ENCODE measurements around the gene ZNF282.
"Not testable (repeated sequence)": the region's sequence is repeated elsewhere in the genome, so short reads cannot be mapped to it uniquely, and the experiment has no call there.

ZNF282 gene

GRCh38 chr7:149245744-149246143, 50.4 kb downstream of the ZNF282 start:
- Histone ChIP-seq H3K4me1 (ENCODE audit: control insufficient read depth, insufficient read depth, low read length) (peaks cover 3% of the 10 kb centered on the region), H3K9me3 (ENCODE audit: control insufficient read depth, low read length) (peaks cover 7% of the 10 kb centered on the region), H3K4me3 (ENCODE audit: low read length) (no peak overlapping the region), H3K36me3 (ENCODE audit: control insufficient read depth, insufficient read depth, low read length, severe bottlenecking) (peaks cover 3% of the 10 kb centered on the region), H3K9ac (ENCODE audit: low read length) (no peak overlapping the region), H3K27me3 (replicated peaks; ENCODE audit: control insufficient read depth, insufficient read depth, low read length) (no peaks in the 10 kb centered on the region)
- no peak for DNase-seq (ENCODE audit: low read depth)

- no peak for DNase-seq (ENCODE audit: low read depth)
- Histone ChIP-seq H3K27me3 (replicated peaks; ENCODE audit: control insufficient read depth, insufficient read depth, low read length) (no peaks in the 10 kb centered on the region), H3K9me3 (ENCODE audit: control insufficient read depth, low read length) (no peaks in the 10 kb centered on the region), H3K9ac (ENCODE audit: low read length) (no peak overlapping the region), H3K4me3 (ENCODE audit: low read length) (no peak overlapping the region), H3K4me1 (ENCODE audit: control insufficient read depth, insufficient read depth, low read length) (no peaks in the 10 kb centered on the region), H3K36me3 (ENCODE audit: control insufficient read depth, insufficient read depth, low read length, severe bottlenecking) (peaks cover 27% of the 10 kb centered on the region)
Observed at GRCh38 chr7:149248777-149249176, 53.4 kb downstream of the ZNF282 start.

GRCh38 chr7:149250151-149250550, 54.8 kb downstream of the ZNF282 start:
- H3K9me3 ChIP-seq (ENCODE audit: control insufficient read depth, low read length); DNase-seq (ENCODE audit: low read depth); H3K4me1 ChIP-seq (ENCODE audit: control insufficient read depth, insufficient read depth, low read length); H3K9ac ChIP-seq (ENCODE audit: low read length); H3K27me3 ChIP-seq (replicated peaks; ENCODE audit: control insufficient read depth, insufficient read depth, low read length); H3K4me3 ChIP-seq (ENCODE audit: low read length): not testable (repeated sequence)
- H3K36me3 ChIP-seq (ENCODE audit: control insufficient read depth, insufficient read depth, low read length, severe bottlenecking), result peaks cover 38% of the 10 kb centered on the region

GRCh38 chr7:149251518-149251917, 56.2 kb downstream of the ZNF282 start:
- not testable (repeated sequence) for H3K4me1 ChIP-seq (ENCODE audit: control insufficient read depth, insufficient read depth, low read length); H3K27me3 ChIP-seq (replicated peaks; ENCODE audit: control insufficient read depth, insufficient read depth, low read length); H3K4me3 ChIP-seq (ENCODE audit: low read length); DNase-seq (ENCODE audit: low read depth); H3K9me3 ChIP-seq (ENCODE audit: control insufficient read depth, low read length); H3K9ac ChIP-seq (ENCODE audit: low read length)
- H3K36me3 ChIP-seq (ENCODE audit: control insufficient read depth, insufficient read depth, low read length, severe bottlenecking), result peaks cover 47% of the 10 kb centered on the region

- Histone ChIP-seq H3K4me1 (ENCODE audit: control insufficient read depth, insufficient read depth, low read length) (no peaks in the 10 kb centered on the region), H3K36me3 (ENCODE audit: control insufficient read depth, insufficient read depth, low read length, severe bottlenecking) (peaks cover 47% of the 10 kb centered on the region), H3K9me3 (ENCODE audit: control insufficient read depth, low read length) (no peaks in the 10 kb centered on the region), H3K4me3 (ENCODE audit: low read length) (no peak overlapping the region), H3K27me3 (replicated peaks; ENCODE audit: control insufficient read depth, insufficient read depth, low read length) (no peaks in the 10 kb centered on the region), H3K9ac (ENCODE audit: low read length) (no peak overlapping the region)
- no peak for DNase-seq (ENCODE audit: low read depth)
Observed at GRCh38 chr7:149252378-149252777, 57.0 kb downstream of the ZNF282 start.

- H3K4me3 ChIP-seq (ENCODE audit: low read length), result no peak overlapping the region
- no peak for DNase-seq (ENCODE audit: low read depth)
- H3K9me3 ChIP-seq (ENCODE audit: control insufficient read depth, low read length), result no peaks in the 10 kb centered on the region
- H3K9ac ChIP-seq (ENCODE audit: low read length), result no peak overlapping the region
- no peaks in the 10 kb centered on the region for H3K4me1 ChIP-seq (ENCODE audit: control insufficient read depth, insufficient read depth, low read length)
- H3K36me3 ChIP-seq (ENCODE audit: control insufficient read depth, insufficient read depth, low read length, severe bottlenecking), result peaks cover 47% of the 10 kb centered on the region
- H3K27me3 ChIP-seq (replicated peaks; ENCODE audit: control insufficient read depth, insufficient read depth, low read length), result no peaks in the 10 kb centered on the region
Observed at GRCh38 chr7:149253665-149254064, 58.3 kb downstream of the ZNF282 start.

- Histone ChIP-seq H3K4me3 (ENCODE audit: low read length) (no peak overlapping the region), H3K36me3 (ENCODE audit: control insufficient read depth, insufficient read depth, low read length, severe bottlenecking) (peaks cover 47% of the 10 kb centered on the region), H3K9ac (ENCODE audit: low read length) (no peak overlapping the region), H3K4me1 (ENCODE audit: control insufficient read depth, insufficient read depth, low read length) (no peaks in the 10 kb centered on the region), H3K9me3 (ENCODE audit: control insufficient read depth, low read length) (no peaks in the 10 kb centered on the region), H3K27me3 (replicated peaks; ENCODE audit: control insufficient read depth, insufficient read depth, low read length) (no peaks in the 10 kb centered on the region)
- DNase-seq (ENCODE audit: low read depth), result no peak
Observed at GRCh38 chr7:149254181-149254858, 59.0 kb downstream of the ZNF282 start.

GRCh38 chr7:149255174-149255573, 59.8 kb downstream of the ZNF282 start:
- H3K36me3 ChIP-seq (ENCODE audit: control insufficient read depth, insufficient read depth, low read length, severe bottlenecking), result peaks cover 47% of the 10 kb centered on the region

GRCh38 chr7:149256568-149256967, 61.2 kb downstream of the ZNF282 start:
- no peak overlapping the region for H3K4me3 ChIP-seq (ENCODE audit: low read length)
- H3K27me3 ChIP-seq (replicated peaks; ENCODE audit: control insufficient read depth, insufficient read depth, low read length), result no peaks in the 10 kb centered on the region
- H3K9ac ChIP-seq (ENCODE audit: low read length), result no peak overlapping the region
- H3K36me3 ChIP-seq (ENCODE audit: control insufficient read depth, insufficient read depth, low read length, severe bottlenecking), result peaks cover 42% of the 10 kb centered on the region
- DNase-seq (ENCODE audit: low read depth), result no peak
- no peaks in the 10 kb centered on the region for H3K9me3 ChIP-seq (ENCODE audit: control insufficient read depth, low read length)
- H3K4me1 ChIP-seq (ENCODE audit: control insufficient read depth, insufficient read depth, low read length), result peaks cover 4% of the 10 kb centered on the region

More at GRCh38 chr7:149255174-149255573, 59.8 kb downstream of the ZNF282 start:
- no peaks in the 10 kb centered on the region for H3K9me3 ChIP-seq (ENCODE audit: control insufficient read depth, low read length)
- H3K27me3 ChIP-seq (replicated peaks; ENCODE audit: control insufficient read depth, insufficient read depth, low read length), result no peaks in the 10 kb centered on the region
- no peak overlapping the region for H3K9ac ChIP-seq (ENCODE audit: low read length)
- DNase-seq (ENCODE audit: low read depth), result no peak
- H3K4me1 ChIP-seq (ENCODE audit: control insufficient read depth, insufficient read depth, low read length), result no peaks in the 10 kb centered on the region
- no peak overlapping the region for H3K4me3 ChIP-seq (ENCODE audit: low read length)

GRCh38 chr7:149257146-149257545, 61.8 kb downstream of the ZNF282 start:
- H3K9ac ChIP-seq (ENCODE audit: low read length), result no peak overlapping the region
- no peaks in the 10 kb centered on the region for H3K9me3 ChIP-seq (ENCODE audit: control insufficient read depth, low read length)
- no peak overlapping the region for H3K4me3 ChIP-seq (ENCODE audit: low read length)
- H3K36me3 ChIP-seq (ENCODE audit: control insufficient read depth, insufficient read depth, low read length, severe bottlenecking), result peaks cover 36% of the 10 kb centered on the region
- peaks cover 4% of the 10 kb centered on the region for H3K4me1 ChIP-seq (ENCODE audit: control insufficient read depth, insufficient read depth, low read length)
- no peak for DNase-seq (ENCODE audit: low read depth)
- no peaks in the 10 kb centered on the region for H3K27me3 ChIP-seq (replicated peaks; ENCODE audit: control insufficient read depth, insufficient read depth, low read length)

GRCh38 chr7:149261316-149261828, 66.0 kb downstream of the ZNF282 start:
- Histone ChIP-seq H3K9me3 (ENCODE audit: control insufficient read depth, low read length) (no peaks in the 10 kb centered on the region), H3K27me3 (replicated peaks; ENCODE audit: control insufficient read depth, insufficient read depth, low read length) (no peaks in the 10 kb centered on the region), H3K4me1 (ENCODE audit: control insufficient read depth, insufficient read depth, low read length) (peaks cover 16% of the 10 kb centered on the region), H3K9ac (ENCODE audit: low read length) (peak overlapping the region; percentile 92), H3K36me3 (ENCODE audit: control insufficient read depth, insufficient read depth, low read length, severe bottlenecking) (peaks cover 13% of the 10 kb centered on the region), H3K4me3 (ENCODE audit: low read length) (peak overlapping the region; percentile 85)
- DNase-seq (ENCODE audit: low read depth), result peak; percentile 67
